Measurements from ENCODE around the gene MRPL36. TPM values are rescaled to one million over a fixed set of nuclear protein-coding genes. Genes with fewer than 3 reads are reported as not detected.

MRPL36 gene
- total and polyA plus RNA-seq, 2 experiments from 2014 or later = 47.5 to 149 TPM

DNA sequence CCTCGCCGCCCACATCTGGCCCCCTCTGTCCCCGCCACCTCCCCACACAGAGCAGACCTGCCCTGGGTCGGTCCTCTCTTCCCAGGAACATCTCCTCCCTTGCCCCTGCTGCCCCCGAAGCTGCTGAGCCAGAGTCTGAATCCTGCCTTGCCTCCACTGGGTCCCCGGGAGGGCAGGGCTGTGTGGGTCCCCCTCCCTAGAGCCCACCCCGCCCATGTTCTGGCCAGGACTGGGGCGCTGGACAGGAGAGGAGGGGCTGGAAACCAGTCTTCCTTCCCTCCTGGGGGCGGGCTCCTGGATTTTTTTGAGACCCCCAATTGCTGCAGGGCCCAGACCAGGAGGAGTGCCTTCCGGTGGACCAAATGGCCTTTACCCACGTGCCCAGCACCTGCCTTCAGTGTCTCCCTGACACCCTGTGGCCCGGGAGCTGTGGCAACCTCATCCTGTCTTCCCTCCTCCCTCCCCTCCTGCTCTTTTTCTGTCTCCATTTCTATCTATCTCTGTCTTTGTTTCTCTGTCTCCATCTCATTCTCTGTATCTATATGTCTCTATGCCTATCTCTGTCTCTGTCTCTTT is 12.1 kb downstream of the MRPL36 start:
- H3K9me2 ChIP-seq (ENCODE audit: insufficient read depth) = no peaks in the 10 kb centered on the region
- no peak overlapping the region for H2AFZ ChIP-seq
- peaks cover 7% of the 10 kb centered on the region; the same call in 1 of the 2 replicates for H3F3A ChIP-seq (replicated peaks; ENCODE audit: low read depth)
- ATAC-seq = no peak
- no peak overlapping the region for H3K27ac ChIP-seq (ENCODE audit: low read depth)
- no peaks in the 10 kb centered on the region; the same call in 2 of the 3 replicates for H3K9me3 Mint-ChIP-seq
- no peak overlapping the region for H3K4me2 ChIP-seq
- no peaks in the 10 kb centered on the region for H4K20me1 ChIP-seq (replicated peaks; ENCODE audit: insufficient read depth)
- H3K36me3 Mint-ChIP-seq (ENCODE audit: low read depth) = no peaks in the 10 kb centered on the region
- TF ChIP-seq ZNF114 (CRISPR knock-in tag; IDR thresholded peaks at IDR 0.05) (no peak), ZNF331 (CRISPR knock-in tag; IDR thresholded peaks at IDR 0.05; ENCODE audit: low read depth) (no peak), EZH2 (IDR thresholded peaks at IDR 0.05; ENCODE audit: low read depth, unreplicated experiment) (no peak), CREB1 (CRISPR knock-in tag; IDR thresholded peaks at IDR 0.05; ENCODE audit: low read depth) (no peak), NANOG (IDR thresholded peaks at IDR 0.05; ENCODE audit: borderline replicate concordance) (no peak), STAT1 (IDR thresholded peaks at IDR 0.05; ENCODE audit: unreplicated experiment) (no peak), EZH2phosphoT487 (IDR thresholded peaks at IDR 0.05; ENCODE audit: unreplicated experiment) (no peak), ZNF462 (CRISPR knock-in tag; IDR thresholded peaks at IDR 0.05) (no peak), JUNB (IDR thresholded peaks at IDR 0.05; ENCODE audit: unreplicated experiment) (no peak), POLR2AphosphoS5 (IDR thresholded peaks at IDR 0.05; ENCODE audit: low read depth) (no peak)
- TF ChIP-seq, protein P1, sequence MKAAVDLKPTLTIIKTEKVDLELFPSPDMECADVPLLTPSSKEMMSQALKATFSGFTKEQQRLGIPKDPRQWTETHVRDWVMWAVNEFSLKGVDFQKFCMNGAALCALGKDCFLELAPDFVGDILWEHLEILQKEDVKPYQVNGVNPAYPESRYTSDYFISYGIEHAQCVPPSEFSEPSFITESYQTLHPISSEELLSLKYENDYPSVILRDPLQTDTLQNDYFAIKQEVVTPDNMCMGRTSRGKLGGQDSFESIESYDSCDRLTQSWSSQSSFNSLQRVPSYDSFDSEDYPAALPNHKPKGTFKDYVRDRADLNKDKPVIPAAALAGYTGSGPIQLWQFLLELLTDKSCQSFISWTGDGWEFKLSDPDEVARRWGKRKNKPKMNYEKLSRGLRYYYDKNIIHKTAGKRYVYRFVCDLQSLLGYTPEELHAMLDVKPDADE (IDR thresholded peaks at IDR 0.05) = no peak
- TF ChIP-seq, protein P2, sequence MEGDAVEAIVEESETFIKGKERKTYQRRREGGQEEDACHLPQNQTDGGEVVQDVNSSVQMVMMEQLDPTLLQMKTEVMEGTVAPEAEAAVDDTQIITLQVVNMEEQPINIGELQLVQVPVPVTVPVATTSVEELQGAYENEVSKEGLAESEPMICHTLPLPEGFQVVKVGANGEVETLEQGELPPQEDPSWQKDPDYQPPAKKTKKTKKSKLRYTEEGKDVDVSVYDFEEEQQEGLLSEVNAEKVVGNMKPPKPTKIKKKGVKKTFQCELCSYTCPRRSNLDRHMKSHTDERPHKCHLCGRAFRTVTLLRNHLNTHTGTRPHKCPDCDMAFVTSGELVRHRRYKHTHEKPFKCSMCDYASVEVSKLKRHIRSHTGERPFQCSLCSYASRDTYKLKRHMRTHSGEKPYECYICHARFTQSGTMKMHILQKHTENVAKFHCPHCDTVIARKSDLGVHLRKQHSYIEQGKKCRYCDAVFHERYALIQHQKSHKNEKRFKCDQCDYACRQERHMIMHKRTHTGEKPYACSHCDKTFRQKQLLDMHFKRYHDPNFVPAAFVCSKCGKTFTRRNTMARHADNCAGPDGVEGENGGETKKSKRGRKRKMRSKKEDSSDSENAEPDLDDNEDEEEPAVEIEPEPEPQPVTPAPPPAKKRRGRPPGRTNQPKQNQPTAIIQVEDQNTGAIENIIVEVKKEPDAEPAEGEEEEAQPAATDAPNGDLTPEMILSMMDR (conservative IDR thresholded peaks at IDR 0.05; ENCODE audit: low read depth in 2 of 2) = no peak
- TF ChIP-seq, protein P3, sequence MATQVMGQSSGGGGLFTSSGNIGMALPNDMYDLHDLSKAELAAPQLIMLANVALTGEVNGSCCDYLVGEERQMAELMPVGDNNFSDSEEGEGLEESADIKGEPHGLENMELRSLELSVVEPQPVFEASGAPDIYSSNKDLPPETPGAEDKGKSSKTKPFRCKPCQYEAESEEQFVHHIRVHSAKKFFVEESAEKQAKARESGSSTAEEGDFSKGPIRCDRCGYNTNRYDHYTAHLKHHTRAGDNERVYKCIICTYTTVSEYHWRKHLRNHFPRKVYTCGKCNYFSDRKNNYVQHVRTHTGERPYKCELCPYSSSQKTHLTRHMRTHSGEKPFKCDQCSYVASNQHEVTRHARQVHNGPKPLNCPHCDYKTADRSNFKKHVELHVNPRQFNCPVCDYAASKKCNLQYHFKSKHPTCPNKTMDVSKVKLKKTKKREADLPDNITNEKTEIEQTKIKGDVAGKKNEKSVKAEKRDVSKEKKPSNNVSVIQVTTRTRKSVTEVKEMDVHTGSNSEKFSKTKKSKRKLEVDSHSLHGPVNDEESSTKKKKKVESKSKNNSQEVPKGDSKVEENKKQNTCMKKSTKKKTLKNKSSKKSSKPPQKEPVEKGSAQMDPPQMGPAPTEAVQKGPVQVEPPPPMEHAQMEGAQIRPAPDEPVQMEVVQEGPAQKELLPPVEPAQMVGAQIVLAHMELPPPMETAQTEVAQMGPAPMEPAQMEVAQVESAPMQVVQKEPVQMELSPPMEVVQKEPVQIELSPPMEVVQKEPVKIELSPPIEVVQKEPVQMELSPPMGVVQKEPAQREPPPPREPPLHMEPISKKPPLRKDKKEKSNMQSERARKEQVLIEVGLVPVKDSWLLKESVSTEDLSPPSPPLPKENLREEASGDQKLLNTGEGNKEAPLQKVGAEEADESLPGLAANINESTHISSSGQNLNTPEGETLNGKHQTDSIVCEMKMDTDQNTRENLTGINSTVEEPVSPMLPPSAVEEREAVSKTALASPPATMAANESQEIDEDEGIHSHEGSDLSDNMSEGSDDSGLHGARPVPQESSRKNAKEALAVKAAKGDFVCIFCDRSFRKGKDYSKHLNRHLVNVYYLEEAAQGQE (IDR thresholded peaks at IDR 0.05; ENCODE audit: unreplicated experiment) = no peak
- H3K36me3 ChIP-seq (ENCODE audit: insufficient read depth) = no peaks in the 10 kb centered on the region
- H3K4me3 ChIP-seq = no peak overlapping the region
- no peaks in the 10 kb centered on the region for H3K79me2 ChIP-seq (replicated peaks; ENCODE audit: insufficient read depth)
- H3K4me1 ChIP-seq (ENCODE audit: insufficient read depth) = peaks cover 15% of the 10 kb centered on the region
- H3K27ac Mint-ChIP-seq = no peak overlapping the region
- no peak overlapping the region for H3K4me3 Mint-ChIP-seq
- peaks cover 33% of the 10 kb centered on the region for H3K4me1 Mint-ChIP-seq
- no peak for DNase-seq (ENCODE audit: low spot score)
- H3K27me3 Mint-ChIP-seq (ENCODE audit: insufficient read depth, low read depth, poor library complexity) = peaks cover 9% of the 10 kb centered on the region
- H3K27me3 ChIP-seq (ENCODE audit: insufficient read depth) = no peaks in the 10 kb centered on the region

Measured in GM23338 (cell line).